HG03159 (cell line): ENCODE results near the gene PPEF1.
"Not testable (repeated sequence)": the region's sequence is repeated elsewhere in the genome, so short reads cannot be mapped to it uniquely, and the experiment has no call there.

Source experiments
- ATAC-seq: cut with Tn5 transposase; IDR thresholded peaks from one replicate; pipeline ENCODE4 v1.9.1; 2021; ENCODE audit warnings: mild to moderate bottlenecking, moderate library complexity; ENCODE audit not compliant: unreplicated experiment

The PPEF1 gene

DNA sequence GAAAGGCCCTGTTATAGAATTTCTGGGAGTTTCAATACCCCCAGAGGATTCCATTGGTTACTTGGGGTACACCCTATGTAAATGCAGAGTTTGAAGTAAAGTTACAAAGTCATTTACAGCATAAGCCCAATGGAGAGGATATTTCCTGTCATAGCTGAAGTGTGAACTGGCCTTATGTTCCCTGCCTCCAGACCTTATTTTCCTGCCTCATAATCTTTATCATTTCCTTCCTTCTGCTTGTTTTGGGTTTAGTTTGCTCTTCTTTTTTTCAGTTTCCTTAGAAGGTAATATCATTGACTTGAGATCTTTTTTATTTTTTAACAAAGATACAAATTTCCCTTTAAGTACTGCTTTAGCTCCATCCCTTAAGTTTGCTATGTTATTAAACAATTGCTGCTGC is 85.4 kb downstream of the PPEF1 start:
- no peak for ATAC-seq

DNA sequence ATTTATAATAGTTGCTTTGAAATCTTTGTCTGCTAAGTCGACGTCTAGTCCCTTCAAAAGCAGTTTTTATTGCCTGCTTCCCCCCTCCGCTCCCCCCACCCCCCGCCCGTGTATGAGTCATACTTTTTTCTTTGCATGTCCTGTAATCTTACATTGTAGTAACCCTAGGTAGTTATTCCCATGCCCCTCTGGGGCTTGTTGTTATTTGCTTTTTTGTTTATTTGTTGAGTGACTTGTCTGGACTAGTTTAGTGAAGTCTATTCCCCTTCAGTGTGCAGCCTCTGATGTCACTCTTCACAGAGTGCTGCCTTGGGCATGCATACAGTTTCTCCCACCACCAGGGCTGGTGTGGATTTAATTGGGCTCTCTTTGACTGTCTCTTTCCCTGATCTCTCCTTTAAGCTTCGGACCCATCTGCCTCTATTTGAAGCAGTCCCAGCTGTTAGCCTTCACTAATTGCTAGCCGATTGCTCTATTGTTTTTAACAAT is 86.2 kb downstream of the PPEF1 start:
- ATAC-seq: no peak

DNA sequence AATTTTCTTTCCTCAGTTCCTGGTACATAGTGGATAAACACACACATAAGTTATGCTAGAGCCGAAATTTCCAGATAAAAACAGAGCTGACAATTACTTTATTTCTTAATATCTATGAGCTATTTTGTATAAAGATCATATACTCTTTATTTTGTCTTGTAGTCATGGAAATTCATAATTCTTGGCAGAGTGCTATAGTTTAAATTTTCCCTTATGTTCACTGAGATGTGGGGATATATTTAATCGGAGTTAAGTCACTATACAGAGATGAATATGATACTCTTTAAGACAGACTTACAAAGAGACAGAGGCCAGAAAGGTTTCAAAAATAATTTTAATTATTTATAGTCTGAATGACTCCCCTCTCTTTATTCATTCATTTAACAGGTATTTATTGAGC is 89.7 kb downstream of the PPEF1 start:
- no peak for ATAC-seq

DNA sequence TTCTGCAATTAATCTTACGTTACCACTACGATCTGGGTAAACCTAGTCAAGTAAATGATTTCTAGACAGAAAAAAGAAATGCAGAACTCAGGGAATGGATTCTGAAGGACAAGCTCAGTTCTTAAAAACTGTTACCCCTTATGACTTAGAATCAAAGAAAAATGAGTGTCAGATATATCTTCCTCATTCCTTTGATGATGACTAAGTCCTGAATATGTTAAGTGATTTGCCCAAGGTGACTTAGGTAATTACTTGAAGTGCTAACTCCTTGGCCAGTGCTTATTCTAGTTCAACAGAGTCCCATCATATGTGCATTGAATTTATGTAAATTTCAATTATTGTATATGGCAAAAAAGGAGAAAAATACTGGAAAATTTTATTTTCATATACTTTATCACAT is 92.5 kb downstream of the PPEF1 start:
- ATAC-seq: no peak

DNA sequence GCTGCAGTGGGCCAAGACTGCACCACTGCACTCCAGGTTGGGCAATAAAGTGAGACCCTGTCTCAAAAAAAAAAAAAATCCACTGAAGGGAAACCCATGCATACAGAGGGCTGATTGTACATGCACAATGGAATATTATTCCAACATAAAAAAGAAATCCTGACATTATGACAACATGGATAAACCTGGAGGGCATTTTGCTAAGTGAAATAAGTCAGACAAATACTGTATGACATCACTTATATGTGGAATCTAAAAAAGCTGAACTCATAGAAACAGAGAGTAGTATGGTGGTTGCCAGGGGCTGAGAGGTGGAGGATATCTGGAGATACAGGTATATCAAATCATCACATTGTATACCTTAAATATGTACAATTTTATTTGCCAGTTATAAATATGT is 102.2 kb downstream of the PPEF1 start:
- ATAC-seq: no peak

DNA sequence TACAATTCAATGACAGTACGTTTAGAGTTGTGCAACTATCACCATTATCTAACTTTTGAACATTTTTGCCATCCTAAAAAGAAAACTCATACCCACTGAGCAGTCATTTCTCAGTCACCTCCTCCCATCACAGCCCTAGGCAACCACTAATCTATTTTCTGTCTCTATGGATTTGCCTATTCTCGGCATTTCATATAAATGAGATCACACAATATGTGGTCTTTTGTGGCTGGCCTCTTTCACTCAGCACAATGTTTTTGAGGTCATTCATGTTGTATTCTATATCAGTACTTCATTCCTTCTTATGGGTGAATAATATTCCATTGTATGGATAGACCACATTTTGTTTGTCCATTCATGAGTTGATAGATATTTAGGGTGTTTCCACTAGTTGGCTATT is 103.0 kb downstream of the PPEF1 start:
- no peak for ATAC-seq

DNA sequence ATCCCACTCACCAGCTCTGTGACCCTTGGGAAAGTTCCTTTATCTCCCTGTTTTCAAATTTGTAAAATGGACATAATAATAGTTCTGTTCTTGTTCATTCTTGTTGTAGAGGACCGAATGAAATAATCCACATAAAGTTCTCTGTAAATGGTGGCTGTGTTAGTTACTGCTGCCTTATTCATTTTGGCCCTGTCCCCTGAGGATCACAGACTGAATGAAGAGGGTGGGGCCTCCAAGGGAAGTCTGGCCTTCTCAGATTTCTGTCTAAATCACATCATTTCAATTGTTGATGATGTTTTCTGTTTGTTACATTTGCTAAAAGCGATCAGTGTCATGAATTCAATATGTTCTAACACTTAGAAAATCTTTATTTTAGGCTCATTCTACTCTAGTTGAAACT is 117.9 kb downstream of the PPEF1 start:
- ATAC-seq: no peak

DNA sequence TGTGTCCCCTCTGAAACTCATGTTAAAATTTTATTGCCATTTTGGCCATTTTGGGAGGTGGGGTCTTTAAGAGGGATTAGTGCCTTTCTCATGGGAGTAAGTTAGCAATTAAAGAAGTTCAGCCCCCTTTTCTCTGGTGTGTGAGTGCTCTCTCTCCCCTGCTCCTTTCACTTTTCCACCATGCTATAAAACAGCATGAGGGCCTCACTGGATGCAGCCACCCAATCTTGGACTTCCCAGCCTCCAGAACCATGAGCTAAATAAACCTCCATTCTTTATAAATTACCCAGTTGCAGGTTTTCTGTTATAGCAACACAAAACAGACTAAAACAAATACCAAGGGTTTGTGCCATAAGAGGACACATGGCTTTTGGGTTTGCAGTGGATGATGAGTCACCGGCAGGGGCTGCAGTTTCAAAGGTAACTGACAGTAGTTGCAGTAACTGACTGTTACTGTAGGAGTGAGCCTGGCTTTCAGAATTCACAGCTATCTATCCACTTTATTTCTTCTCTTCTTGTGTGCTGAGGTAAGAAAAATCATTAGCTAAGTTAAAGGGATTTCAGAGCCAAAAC is 121.5 kb downstream of the PPEF1 start:
- no peak for ATAC-seq

DNA sequence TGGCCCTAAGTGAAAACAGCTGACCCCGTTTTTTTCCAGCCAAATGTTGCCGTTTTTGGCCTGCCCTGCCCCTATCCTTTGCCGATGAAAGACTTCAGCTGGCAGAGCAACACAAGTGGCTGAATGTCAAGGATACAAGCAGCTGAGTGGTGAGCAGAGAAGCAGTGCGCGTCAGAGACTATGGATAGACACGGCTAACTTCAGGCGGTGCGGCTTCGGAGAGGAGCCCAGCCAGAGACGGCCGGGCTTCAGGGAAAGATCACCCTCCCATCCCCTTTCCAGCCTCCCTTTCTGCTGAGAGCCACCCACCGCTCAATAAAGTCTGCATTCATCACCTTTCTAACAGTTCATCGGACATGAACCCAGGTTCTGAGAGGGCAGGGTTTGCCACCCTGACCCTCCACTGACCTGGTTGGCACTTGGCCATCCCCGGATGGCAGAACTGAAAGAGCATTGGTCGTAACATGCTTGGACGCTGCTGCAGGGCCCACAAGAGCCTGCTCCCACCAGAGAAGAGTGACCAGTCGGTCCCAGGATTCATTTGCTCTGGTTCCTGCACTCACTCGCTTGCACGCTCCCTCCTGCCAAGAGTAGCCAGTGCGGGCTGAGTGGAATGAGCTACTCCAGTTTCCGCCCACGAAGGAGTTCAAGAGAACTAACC is 125.8 kb downstream of the PPEF1 start:
- no peak for ATAC-seq

DNA sequence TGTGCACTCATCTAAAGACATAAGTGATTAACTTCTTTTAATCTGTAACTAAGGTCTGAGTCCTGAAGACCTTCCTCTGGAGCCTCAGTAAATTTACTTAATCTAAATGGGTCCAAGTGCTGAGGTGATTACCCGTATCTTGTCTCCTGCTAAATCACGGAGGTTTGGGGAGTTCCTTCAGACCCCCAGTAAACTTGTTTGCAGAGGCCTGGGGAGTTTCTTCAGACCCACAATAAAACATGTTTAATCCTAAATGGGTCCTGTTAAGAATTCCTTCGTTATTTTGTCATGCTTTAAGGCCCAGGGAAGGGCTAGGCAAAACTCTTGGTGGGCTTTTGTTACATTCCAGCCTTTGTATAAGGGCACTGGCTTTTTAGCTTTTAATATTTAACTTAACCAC is 140.5 kb downstream of the PPEF1 start:
- ATAC-seq: not testable (repeated sequence)

DNA sequence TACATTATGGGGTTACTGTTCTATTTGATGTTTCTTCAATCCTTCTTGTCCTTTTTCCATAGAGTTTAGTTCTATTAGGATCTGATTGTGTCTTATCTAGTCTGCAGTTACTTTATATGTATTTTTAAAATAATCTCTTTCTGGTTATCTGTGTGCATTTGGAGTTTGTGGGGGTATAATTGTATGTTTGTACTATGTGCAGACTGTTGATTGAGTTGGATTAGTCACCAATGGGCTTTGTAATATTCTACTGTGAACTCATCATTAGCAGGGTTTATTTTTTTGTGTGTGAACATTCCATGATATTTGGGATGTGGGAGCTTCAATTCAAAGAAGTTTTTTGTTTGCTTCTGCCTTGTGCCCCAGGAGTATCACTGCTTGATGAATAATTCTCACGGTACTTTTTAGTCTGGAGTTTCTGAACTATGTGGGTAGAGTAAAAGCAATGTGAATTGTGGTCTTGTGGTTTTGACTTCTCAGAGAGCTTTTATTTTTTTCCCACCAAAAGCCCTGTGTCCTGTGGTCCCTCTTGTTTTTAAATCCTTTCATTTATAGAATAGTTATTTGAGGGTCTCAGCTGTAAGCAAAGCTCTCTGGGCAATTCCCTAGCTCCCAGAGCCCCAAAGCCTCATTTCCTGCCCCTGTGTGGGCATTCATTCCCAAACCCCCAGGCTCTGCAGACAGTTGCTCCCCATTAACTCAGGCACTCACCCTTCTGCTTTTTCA is 148.6 kb downstream of the PPEF1 start:
- ATAC-seq: peak; percentile 83

DNA sequence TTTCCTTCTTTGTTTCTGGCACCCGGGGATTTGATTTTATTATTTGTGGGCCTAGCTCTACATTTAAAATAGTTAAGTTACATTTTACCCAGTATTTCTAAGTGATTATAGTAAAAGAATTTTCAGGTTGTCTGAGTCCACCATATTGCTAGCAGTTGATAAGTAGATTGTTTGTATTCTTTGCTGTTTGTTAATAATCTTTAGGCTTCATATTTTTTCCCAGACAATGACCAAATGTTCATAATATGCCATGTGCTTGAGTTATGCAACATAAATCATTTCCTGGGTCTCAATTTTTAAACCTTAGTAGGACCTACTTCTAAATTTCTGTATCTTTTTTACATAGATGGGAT is 149.2 kb downstream of the PPEF1 start:
- ATAC-seq: no peak

DNA sequence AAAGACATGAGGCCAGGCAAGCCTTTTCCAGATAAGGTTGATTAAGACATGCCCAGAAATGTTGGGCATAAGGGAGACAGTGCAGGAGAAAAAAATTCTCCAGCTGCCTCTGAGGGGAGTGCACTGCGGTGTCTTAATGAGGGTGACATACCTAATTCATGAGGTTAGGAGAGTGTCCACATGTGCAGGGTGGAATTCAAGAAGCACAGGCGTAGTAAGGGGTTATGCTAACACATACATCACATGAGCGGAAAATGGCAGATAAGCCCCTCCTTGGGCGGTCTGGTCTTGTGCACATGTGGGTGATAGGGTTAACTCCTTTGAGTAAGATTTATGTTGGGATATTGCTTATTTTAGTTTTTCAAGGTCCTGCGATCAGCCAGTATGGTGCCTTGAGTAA is 154.1 kb downstream of the PPEF1 start:
- no peak for ATAC-seq

DNA sequence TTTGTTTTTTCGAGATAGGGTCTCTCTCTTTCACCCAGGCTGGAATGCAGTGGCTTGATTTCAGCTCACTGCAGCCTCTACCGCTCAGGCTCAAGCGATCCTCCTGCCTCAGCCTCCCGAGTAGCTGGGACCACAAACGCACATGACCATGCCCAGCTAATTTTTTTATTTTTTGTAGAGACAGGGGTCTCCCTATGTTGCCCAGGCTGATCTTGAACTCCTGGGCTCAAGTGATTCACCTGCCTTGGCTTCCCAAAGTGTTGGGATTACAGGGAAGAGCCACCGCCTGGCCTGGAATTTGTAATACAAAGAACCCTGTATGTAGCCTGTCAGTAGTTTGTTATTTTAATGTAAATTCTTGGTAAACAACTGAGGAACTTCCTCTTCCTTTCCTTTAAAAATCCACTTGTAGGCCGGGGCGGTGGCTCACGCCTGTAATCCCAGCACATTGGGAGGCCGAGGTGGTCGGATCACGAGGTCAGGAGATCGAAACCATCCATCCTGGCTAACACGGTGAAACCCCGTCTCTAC is 157.0 kb downstream of the PPEF1 start:
- ATAC-seq: no peak

DNA sequence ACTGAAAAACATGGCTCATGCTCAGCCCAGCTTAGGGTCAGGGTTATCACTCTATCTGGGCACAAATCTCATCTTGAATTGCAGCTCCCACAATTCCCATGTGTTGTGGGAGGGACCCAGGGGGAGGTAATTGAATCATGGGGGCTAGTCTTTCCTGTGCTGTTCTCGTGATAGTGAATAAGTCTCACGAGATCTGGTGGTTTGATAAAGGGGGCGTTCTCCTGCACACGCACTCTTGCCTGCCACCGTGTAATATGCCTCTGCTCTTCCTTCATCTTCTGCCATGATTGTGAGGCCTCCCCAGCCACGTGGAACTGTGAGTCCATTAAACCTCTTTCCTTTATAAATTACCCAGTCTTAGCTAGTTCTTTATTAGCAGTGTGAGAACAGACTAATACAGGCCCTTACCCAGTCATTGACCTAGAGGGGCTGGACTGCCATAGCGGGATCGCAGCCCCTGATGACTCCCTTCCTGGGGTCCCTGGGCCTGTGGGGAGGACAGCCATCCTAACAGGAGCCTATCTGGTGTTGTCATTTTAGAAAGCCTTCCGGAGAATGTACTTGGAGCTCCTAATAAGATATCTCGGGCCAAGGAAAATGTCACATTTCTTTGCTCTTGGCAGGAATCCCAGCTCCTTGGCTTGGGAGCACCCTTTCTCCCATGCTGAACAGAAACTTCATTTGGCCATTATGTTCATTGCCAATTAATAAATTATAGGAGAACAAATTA is 163.9 kb downstream of the PPEF1 start:
- no peak for ATAC-seq

DNA sequence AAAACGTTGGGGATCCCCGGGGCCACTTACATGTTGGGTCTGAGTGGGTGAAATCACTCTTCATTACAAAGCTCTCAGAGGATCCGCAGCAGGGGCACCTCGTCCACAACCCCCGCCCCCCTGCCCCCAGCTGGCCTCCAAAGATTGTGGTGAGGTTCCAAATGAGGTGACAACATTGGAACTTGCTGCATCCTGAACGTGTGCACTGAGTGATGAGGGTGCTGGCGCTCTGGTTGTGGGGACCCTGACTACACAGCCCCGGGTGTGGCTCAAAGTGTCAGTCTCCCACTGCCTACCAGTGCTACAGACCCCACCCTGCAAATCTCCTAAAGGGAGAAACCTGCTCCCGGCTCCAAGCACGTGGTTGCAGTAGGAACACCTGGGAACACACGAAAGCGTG is 164.5 kb downstream of the PPEF1 start:
- ATAC-seq: no peak

DNA sequence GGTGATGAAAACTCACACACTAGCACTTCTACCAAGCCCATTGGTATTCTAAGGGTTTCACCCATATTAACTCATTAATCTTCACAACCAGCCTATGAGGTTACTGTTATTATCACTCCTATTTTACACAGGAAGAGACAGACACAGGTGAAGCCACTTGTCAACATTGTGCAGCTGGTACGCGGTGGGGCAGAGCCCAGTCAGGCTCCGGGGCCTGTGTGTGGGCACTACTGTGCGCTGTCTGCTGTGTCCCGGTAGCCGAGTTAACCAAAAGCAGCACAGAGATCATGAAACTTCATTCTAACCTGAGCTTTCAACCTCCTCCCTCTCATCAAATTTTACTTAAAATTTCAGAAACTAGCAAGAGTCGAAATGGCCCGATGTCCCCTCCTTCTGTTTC is 165.2 kb downstream of the PPEF1 start:
- ATAC-seq: no peak

DNA sequence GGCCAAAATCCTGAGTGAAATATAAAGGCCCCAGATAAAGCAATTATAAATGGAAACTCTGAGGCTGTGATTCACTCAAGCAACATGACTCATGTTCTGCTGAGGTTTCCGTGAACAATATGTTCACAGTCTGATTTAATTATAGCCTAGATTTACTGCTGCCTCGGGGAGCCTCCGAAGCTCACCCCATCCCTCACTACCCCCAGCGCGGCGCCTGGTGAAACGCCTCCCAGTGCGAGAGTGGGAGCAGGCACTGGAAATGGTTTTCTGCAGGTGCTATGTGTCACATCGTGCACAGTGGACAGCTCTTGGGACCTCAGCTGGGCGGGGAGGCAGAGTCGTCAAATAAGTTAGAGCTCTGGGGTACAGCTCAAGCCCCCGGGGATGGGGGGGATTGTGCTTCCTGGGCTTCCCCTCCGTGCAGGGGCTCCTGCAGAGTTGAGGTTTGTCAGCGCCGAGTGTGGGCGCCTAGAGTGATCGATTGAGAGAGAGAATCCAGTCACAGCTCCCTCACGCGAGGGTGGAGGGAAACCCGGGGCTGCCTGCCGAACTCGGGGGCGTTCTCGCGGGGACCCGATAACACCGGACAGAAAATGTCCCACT is 165.8 kb downstream of the PPEF1 start:
- ATAC-seq: no peak

DNA sequence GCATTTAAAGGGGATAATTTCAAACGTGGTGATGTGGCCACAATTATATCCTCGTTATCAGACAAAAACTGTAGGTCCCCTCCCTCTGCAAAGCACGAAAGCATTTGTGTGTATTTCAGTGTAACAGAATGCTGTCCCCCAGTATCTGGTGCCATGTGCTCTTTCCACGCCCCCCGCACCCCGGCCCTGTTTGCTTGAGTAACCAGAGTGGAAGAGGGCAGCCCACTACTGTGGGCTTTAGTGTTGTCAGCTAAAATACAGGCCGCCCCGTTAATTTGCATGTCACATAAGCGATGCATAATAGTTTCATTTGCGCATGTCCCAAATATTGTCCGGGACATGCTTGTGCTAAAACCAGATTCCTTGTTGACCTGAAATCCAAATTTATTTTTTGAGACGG is 166.4 kb downstream of the PPEF1 start:
- no peak for ATAC-seq

DNA sequence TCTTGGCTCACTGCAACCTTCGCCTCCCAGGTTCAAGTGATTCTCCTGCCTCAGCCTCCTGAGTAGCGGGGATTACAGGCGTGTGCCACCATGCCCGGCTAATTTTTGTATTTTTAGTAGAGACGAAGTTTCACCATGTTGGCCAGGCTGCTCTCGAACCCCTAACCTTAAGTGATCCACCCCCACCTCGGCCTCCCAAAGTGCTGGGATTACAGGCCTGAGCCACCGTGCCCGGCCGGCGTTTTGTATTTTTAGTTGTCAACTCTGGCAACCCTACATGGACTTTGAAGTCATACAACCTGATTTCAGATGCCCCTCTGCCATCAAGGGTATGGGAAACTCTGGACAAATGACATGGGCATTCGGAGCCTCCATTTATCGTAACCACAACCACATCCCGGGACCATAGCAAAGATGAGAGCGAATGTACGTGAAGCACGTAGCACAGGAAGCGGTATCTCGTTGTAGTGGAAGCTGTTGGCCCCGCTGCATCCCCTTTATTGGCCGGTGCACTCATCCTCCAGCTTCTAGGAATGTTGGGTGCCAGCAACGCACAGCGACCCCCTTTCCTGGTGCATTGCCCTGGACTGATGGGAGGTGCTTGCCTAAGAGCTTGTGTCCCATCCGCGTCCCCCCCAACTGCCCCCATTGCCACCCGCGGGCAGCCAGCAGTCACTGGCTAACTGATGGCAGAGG is 167.3 kb downstream of the PPEF1 start:
- no peak for ATAC-seq
